Hair follicular keratinocyte (primary cell): Measurements from ENCODE around the gene TTLL11. TPM values are rescaled to one million over a fixed set of nuclear protein-coding genes. Genes with fewer than 3 reads are reported as not detected.

Source experiments
- total RNA-seq: library from RNA; depleted of rRNA; stranded (reverse); fragments of >200 nt; gene quantifications from 2 replicates; pipeline ENCODE4 v1.2.3, GENCODE V29; 2015

TTLL11 gene
- total RNA-seq, result 4.6 and 8.3 TPM in 2 replicates

GRCh38 chr9:122092611-122093506 lies at the start of gene TTLL11:
TTLL11 (minus strand) TSS chr9:122093308; CDS start chr9:122093148, 160 bp downstream.

Other genes with a start within 250 kb of the TTLL11 start
- 49.7 and 70.2 TPM in 2 replicates for gene NDUFA8, start 66.5 kb upstream of the TTLL11 start, total RNA-seq
- gene MORN5, start 66.6 kb upstream of the TTLL11 start, total RNA-seq, result not detected in 2 replicates
- 1.9 TPM in 1 of 2 replicates, not detected in the other for gene LHX6, start 135.6 kb upstream of the TTLL11 start, total RNA-seq
- 7.9 and 8.9 TPM in 2 replicates for gene RBM18, start 171.5 kb upstream of the TTLL11 start, total RNA-seq
- 32.1 and 39.8 TPM in 2 replicates for gene MRRF, start 171.6 kb upstream of the TTLL11 start, total RNA-seq